GM12874 (cell line): Measurements from ENCODE around the gene SYNGR1.

Experiments used
- CTCF ChIP-seq: IDR thresholded peaks from 2 replicates; pipeline ENCODE4 v1.5.1; 2011; ENCODE audit warnings: low read depth, mild to moderate bottlenecking, control low read depth, low read length, moderate library complexity; ENCODE audit not compliant: insufficient read depth

Gene SYNGR1

GRCh38 chr22:39365492-39365780 is 15.6 kb downstream of the SYNGR1 start:
- no peak for TF ChIP-seq CTCF

- TF ChIP-seq CTCF: no peak
These were observed 17.2 kb downstream of the SYNGR1 start for GRCh38 chr22:39367035-39367434.

- TF ChIP-seq CTCF: no peak
These were observed 18.7 kb downstream of the SYNGR1 start for GRCh38 chr22:39368461-39368911.

- TF ChIP-seq CTCF: no peak
These were observed 19.4 kb downstream of the SYNGR1 start for GRCh38 chr22:39369186-39369585.

GRCh38 chr22:39369586-39369985 is 19.8 kb downstream of the SYNGR1 start:
- no peak for TF ChIP-seq CTCF

- TF ChIP-seq CTCF: no peak
These were observed 21.9 kb downstream of the SYNGR1 start for GRCh38 chr22:39371732-39372131.

- no peak for TF ChIP-seq CTCF
These were observed 24.4 kb downstream of the SYNGR1 start for GRCh38 chr22:39374191-39374590.

- TF ChIP-seq CTCF: no peak
These were observed 25.0 kb downstream of the SYNGR1 start for GRCh38 chr22:39374801-39375200.
